ENCODE results near the gene MAP4.
"Not testable (repeated sequence)": the region's sequence is repeated elsewhere in the genome, so short reads cannot be mapped to it uniquely, and the experiment has no call there.

MAP4 gene

GRCh38 chr3:48014358-48014757, 1.9 kb downstream of the MAP4 start:
- no peaks in the 10 kb centered on the region for H3K9me3 ChIP-seq (ENCODE audit: control insufficient read depth, low read length)
- H3K4me1 ChIP-seq (ENCODE audit: control insufficient read depth, insufficient read depth, low read length) = no peaks in the 10 kb centered on the region
- H3K27me3 ChIP-seq (ENCODE audit: control insufficient read depth, insufficient read depth, low read length, poor library complexity, severe bottlenecking) = no peaks in the 10 kb centered on the region
- no peaks in the 10 kb centered on the region for H3K36me3 ChIP-seq (ENCODE audit: control insufficient read depth, insufficient read depth, low read length)
- no peak overlapping the region for H3K4me3 ChIP-seq (ENCODE audit: insufficient read depth, low read depth, low read length)
- 88 to 91% methylated on average over 2 of the region's 2 CpGs for WGBS, 2 experiments
- H3K27ac ChIP-seq (ENCODE audit: insufficient read depth, low read depth, low read length, poor library complexity, severe bottlenecking) = no peak overlapping the region

- Histone ChIP-seq H3K27ac (ENCODE audit: insufficient read depth, low read depth, low read length, poor library complexity, severe bottlenecking) (no peak overlapping the region), H3K36me3 (ENCODE audit: control insufficient read depth, insufficient read depth, low read length) (no peaks in the 10 kb centered on the region)
Observed at GRCh38 chr3:48013288-48013980, 2.8 kb downstream of the MAP4 start.

GRCh38 chr3:48012659-48013058, 3.6 kb downstream of the MAP4 start:
- Histone ChIP-seq H3K36me3 (ENCODE audit: control insufficient read depth, insufficient read depth, low read length) (no peaks in the 10 kb centered on the region), H3K27ac (ENCODE audit: insufficient read depth, low read depth, low read length, poor library complexity, severe bottlenecking) (no peak overlapping the region), H3K4me1 (ENCODE audit: control insufficient read depth, insufficient read depth, low read length) (no peaks in the 10 kb centered on the region), H3K4me3 (ENCODE audit: insufficient read depth, low read depth, low read length) (no peak overlapping the region), H3K27me3 (ENCODE audit: control insufficient read depth, insufficient read depth, low read length, poor library complexity, severe bottlenecking) (no peaks in the 10 kb centered on the region), H3K9me3 (ENCODE audit: control insufficient read depth, low read length) (no peaks in the 10 kb centered on the region)
- 83% methylated on average over 1 of the region's 2 CpGs; no CpG with 5 or more reads in 1 of the 2 experiments for WGBS, 2 experiments

More at GRCh38 chr3:48013288-48013980, 2.8 kb downstream of the MAP4 start:
- no peak overlapping the region for H3K4me3 ChIP-seq (ENCODE audit: insufficient read depth, low read depth, low read length)
- H3K27me3 ChIP-seq (ENCODE audit: control insufficient read depth, insufficient read depth, low read length, poor library complexity, severe bottlenecking) = no peaks in the 10 kb centered on the region
- no peaks in the 10 kb centered on the region for H3K4me1 ChIP-seq (ENCODE audit: control insufficient read depth, insufficient read depth, low read length)
- no peaks in the 10 kb centered on the region for H3K9me3 ChIP-seq (ENCODE audit: control insufficient read depth, low read length)

- WGBS, 2 experiments = 94 to 95% methylated on average over 6 of the region's 6 CpGs
- H3K4me3 ChIP-seq (ENCODE audit: insufficient read depth, low read depth, low read length); H3K9me3 ChIP-seq (ENCODE audit: control insufficient read depth, low read length); H3K36me3 ChIP-seq (ENCODE audit: control insufficient read depth, insufficient read depth, low read length); H3K27me3 ChIP-seq (ENCODE audit: control insufficient read depth, insufficient read depth, low read length, poor library complexity, severe bottlenecking); H3K4me1 ChIP-seq (ENCODE audit: control insufficient read depth, insufficient read depth, low read length); H3K27ac ChIP-seq (ENCODE audit: insufficient read depth, low read depth, low read length, poor library complexity, severe bottlenecking): not testable (repeated sequence)
Observed at GRCh38 chr3:48008066-48008465, 8.2 kb downstream of the MAP4 start.

GRCh38 chr3:48007361-48007760, 8.9 kb downstream of the MAP4 start:
- 94 to 96% methylated on average over 6 of the region's 6 CpGs for WGBS, 2 experiments
- H3K36me3 ChIP-seq (ENCODE audit: control insufficient read depth, insufficient read depth, low read length) = not testable (repeated sequence)

DNA sequence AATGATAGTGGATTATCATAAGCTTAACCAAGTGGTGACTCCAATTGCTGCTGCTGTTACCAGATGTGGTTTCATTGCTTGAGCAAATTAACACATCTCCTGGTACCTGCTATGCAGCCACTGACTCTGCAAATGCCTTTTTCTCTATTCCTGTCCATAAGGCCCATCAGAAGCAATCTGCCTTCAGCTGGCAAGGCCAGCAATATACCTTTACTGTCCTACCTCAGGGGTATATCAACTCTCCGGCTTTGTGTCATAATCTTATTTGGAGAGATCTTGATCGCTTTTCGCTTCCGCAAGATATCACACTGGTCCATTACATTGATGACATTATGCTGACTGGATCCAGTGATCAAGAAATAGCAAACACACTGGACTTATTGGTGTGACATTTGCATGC, 9.4 kb downstream of the MAP4 start:
- H3K27me3 ChIP-seq (ENCODE audit: control insufficient read depth, insufficient read depth, low read length, poor library complexity, severe bottlenecking); H3K36me3 ChIP-seq (ENCODE audit: control insufficient read depth, insufficient read depth, low read length); H3K27ac ChIP-seq (ENCODE audit: insufficient read depth, low read depth, low read length, poor library complexity, severe bottlenecking); H3K4me1 ChIP-seq (ENCODE audit: control insufficient read depth, insufficient read depth, low read length); H3K4me3 ChIP-seq (ENCODE audit: insufficient read depth, low read depth, low read length); H3K9me3 ChIP-seq (ENCODE audit: control insufficient read depth, low read length): not testable (repeated sequence)
- WGBS, 2 experiments = 88 to 94% methylated on average over 4 of the region's 4 CpGs

More at GRCh38 chr3:48007361-48007760, 8.9 kb downstream of the MAP4 start:
- not testable (repeated sequence) for H3K27ac ChIP-seq (ENCODE audit: insufficient read depth, low read depth, low read length, poor library complexity, severe bottlenecking); H3K27me3 ChIP-seq (ENCODE audit: control insufficient read depth, insufficient read depth, low read length, poor library complexity, severe bottlenecking); H3K4me3 ChIP-seq (ENCODE audit: insufficient read depth, low read depth, low read length); H3K9me3 ChIP-seq (ENCODE audit: control insufficient read depth, low read length); H3K4me1 ChIP-seq (ENCODE audit: control insufficient read depth, insufficient read depth, low read length)

- WGBS, 2 experiments = 92 to 95% methylated on average over 5 of the region's 5 CpGs
- H3K27ac ChIP-seq (ENCODE audit: insufficient read depth, low read depth, low read length, poor library complexity, severe bottlenecking) = no peak overlapping the region
- no peaks in the 10 kb centered on the region for H3K27me3 ChIP-seq (ENCODE audit: control insufficient read depth, insufficient read depth, low read length, poor library complexity, severe bottlenecking)
- no peaks in the 10 kb centered on the region for H3K4me1 ChIP-seq (ENCODE audit: control insufficient read depth, insufficient read depth, low read length)
- H3K4me3 ChIP-seq (ENCODE audit: insufficient read depth, low read depth, low read length) = no peak overlapping the region
- no peaks in the 10 kb centered on the region for H3K9me3 ChIP-seq (ENCODE audit: control insufficient read depth, low read length)
- no peaks in the 10 kb centered on the region for H3K36me3 ChIP-seq (ENCODE audit: control insufficient read depth, insufficient read depth, low read length)
Observed at GRCh38 chr3:48004694-48005093, 11.5 kb downstream of the MAP4 start.

- Histone ChIP-seq H3K27ac (ENCODE audit: insufficient read depth, low read depth, low read length, poor library complexity, severe bottlenecking) (no peak overlapping the region), H3K36me3 (ENCODE audit: control insufficient read depth, insufficient read depth, low read length) (no peaks in the 10 kb centered on the region), H3K4me3 (ENCODE audit: insufficient read depth, low read depth, low read length) (no peak overlapping the region), H3K27me3 (ENCODE audit: control insufficient read depth, insufficient read depth, low read length, poor library complexity, severe bottlenecking) (no peaks in the 10 kb centered on the region), H3K9me3 (ENCODE audit: control insufficient read depth, low read length) (no peaks in the 10 kb centered on the region), H3K4me1 (ENCODE audit: control insufficient read depth, insufficient read depth, low read length) (no peaks in the 10 kb centered on the region)
- 92 to 95% methylated on average over 5 of the region's 5 CpGs for WGBS, 2 experiments
Observed at GRCh38 chr3:48002787-48003186, 13.4 kb downstream of the MAP4 start.

DNA sequence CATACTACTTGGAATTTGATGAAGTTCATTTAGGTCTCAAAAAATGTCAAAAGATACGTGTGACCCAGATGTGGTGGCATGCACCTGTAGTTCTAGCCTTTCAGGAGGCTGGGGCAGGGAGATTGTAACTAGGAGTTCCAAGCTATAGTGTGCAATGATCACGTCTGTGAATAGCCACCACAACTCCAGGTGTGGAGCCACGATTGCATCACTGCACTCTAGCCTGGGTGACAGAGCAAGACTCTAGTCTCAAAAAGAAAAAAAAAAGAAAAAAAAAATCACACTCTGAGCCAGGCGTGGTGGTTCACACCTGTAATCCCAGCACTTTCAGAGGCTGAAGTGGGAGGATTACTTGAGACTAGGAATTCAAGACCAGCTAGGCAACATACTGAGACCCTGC, 14.2 kb downstream of the MAP4 start:
- no peaks in the 10 kb centered on the region for H3K36me3 ChIP-seq (ENCODE audit: control insufficient read depth, insufficient read depth, low read length)
- H3K9me3 ChIP-seq (ENCODE audit: control insufficient read depth, low read length) = no peaks in the 10 kb centered on the region
- no peaks in the 10 kb centered on the region for H3K27me3 ChIP-seq (ENCODE audit: control insufficient read depth, insufficient read depth, low read length, poor library complexity, severe bottlenecking)
- WGBS, 2 experiments = 85 to 91% methylated on average over 4 of the region's 4 CpGs
- H3K4me3 ChIP-seq (ENCODE audit: insufficient read depth, low read depth, low read length) = no peak overlapping the region
- H3K27ac ChIP-seq (ENCODE audit: insufficient read depth, low read depth, low read length, poor library complexity, severe bottlenecking) = no peak overlapping the region
- no peaks in the 10 kb centered on the region for H3K4me1 ChIP-seq (ENCODE audit: control insufficient read depth, insufficient read depth, low read length)

GRCh38 chr3:48000212-48000611, 16.0 kb downstream of the MAP4 start:
- H3K4me3 ChIP-seq (ENCODE audit: insufficient read depth, low read depth, low read length) = no peak overlapping the region
- 95 to 96% methylated on average over 2 of the region's 2 CpGs for WGBS, 2 experiments
- H3K4me1 ChIP-seq (ENCODE audit: control insufficient read depth, insufficient read depth, low read length) = no peaks in the 10 kb centered on the region
- no peaks in the 10 kb centered on the region for H3K36me3 ChIP-seq (ENCODE audit: control insufficient read depth, insufficient read depth, low read length)
- H3K9me3 ChIP-seq (ENCODE audit: control insufficient read depth, low read length) = no peaks in the 10 kb centered on the region
- H3K27me3 ChIP-seq (ENCODE audit: control insufficient read depth, insufficient read depth, low read length, poor library complexity, severe bottlenecking) = no peaks in the 10 kb centered on the region
- H3K27ac ChIP-seq (ENCODE audit: insufficient read depth, low read depth, low read length, poor library complexity, severe bottlenecking) = no peak overlapping the region

- Histone ChIP-seq H3K4me1 (ENCODE audit: control insufficient read depth, insufficient read depth, low read length) (no peaks in the 10 kb centered on the region), H3K9me3 (ENCODE audit: control insufficient read depth, low read length) (no peaks in the 10 kb centered on the region), H3K27me3 (ENCODE audit: control insufficient read depth, insufficient read depth, low read length, poor library complexity, severe bottlenecking) (no peaks in the 10 kb centered on the region), H3K4me3 (ENCODE audit: insufficient read depth, low read depth, low read length) (no peak overlapping the region), H3K36me3 (ENCODE audit: control insufficient read depth, insufficient read depth, low read length) (no peaks in the 10 kb centered on the region), H3K27ac (ENCODE audit: insufficient read depth, low read depth, low read length, poor library complexity, severe bottlenecking) (no peak overlapping the region)
- 85% methylated on average over 2 of the region's 2 CpGs for WGBS, 2 experiments
Observed at GRCh38 chr3:47996440-47996839, 19.8 kb downstream of the MAP4 start.

Data from ectodermal cell (in vitro differentiated cells).